HFFc6 (cell line): Measurements from ENCODE around the gene KCNQ1. TPM values are rescaled to one million over a fixed set of nuclear protein-coding genes. Genes with fewer than 3 reads are reported as not detected.
"Not testable (repeated sequence)": the region's sequence is repeated elsewhere in the genome, so short reads cannot be mapped to it uniquely, and the experiment has no call there.

Source experiments
- DNase-seq: peaks from one replicate; pipeline ENCODE4 v3.0.0-alpha.2; 2018
- H3K27ac Mint-ChIP-seq: 2 replicates; pipeline ENCODE4 v1.8.0; 2020; ENCODE audit warnings: mild to moderate bottlenecking, mixed read lengths
- H3K27me3 Mint-ChIP-seq: 2 replicates; pipeline ENCODE4 v1.8.0; 2021; ENCODE audit warnings: mild to moderate bottlenecking, moderate library complexity, mixed read lengths; ENCODE audit not compliant: insufficient read depth
- H3K36me3 Mint-ChIP-seq: 2 replicates; pipeline ENCODE4 v1.8.0; 2021; ENCODE audit warnings: low read depth, mixed read lengths
- H3K4me1 Mint-ChIP-seq: 2 replicates; pipeline ENCODE4 v1.8.0; 2020; ENCODE audit warnings: low read depth, mixed read lengths
- H3K4me3 Mint-ChIP-seq: 2 replicates; pipeline ENCODE4 v1.8.0; 2020; ENCODE audit warnings: mild to moderate bottlenecking, moderate library complexity, mixed read lengths
- H3K9me3 Mint-ChIP-seq: 2 replicates; pipeline ENCODE4 v1.8.0; 2020; ENCODE audit warnings: mild to moderate bottlenecking, mixed read lengths
- CTCF ChIP-seq: fragments of 200-600 bp; sonication (generic); IDR thresholded peaks from 2 replicates; pipeline ENCODE4 v1.5.0; 2021; ENCODE audit warnings: antibody characterized with exemption, mild to moderate bottlenecking
- total RNA-seq, 6 experiments: library from RNA; stranded (reverse); fragmentation: NEBNext Ultra II Directional; extraction: Animal tissue kit (Norgen Biotek cat#: 25700); gene quantifications; 2 replicates in 1 of 6; 3 replicates in 5 of 6; pipeline ENCODE4 v1.2.3, GENCODE V29; 2021

The KCNQ1 gene
- total RNA-seq, 6 experiments from 2014 or later: not detected

- Mint-ChIP-seq H3K27me3 (peaks cover 9% of the 10 kb centered on the region), H3K27ac (no peak overlapping the region)
Measured at GRCh38 chr11:2475136-2475918, 30.5 kb downstream of the KCNQ1 start.

GRCh38 chr11:2477254-2477653 is 32.4 kb downstream of the KCNQ1 start:
- H3K4me1 Mint-ChIP-seq: no peaks in the 10 kb centered on the region
- H3K36me3 Mint-ChIP-seq: peaks cover 6% of the 10 kb centered on the region; the same call in 1 of the 2 replicates
- no peak overlapping the region for H3K27ac Mint-ChIP-seq
- H3K4me3 Mint-ChIP-seq: no peak overlapping the region
- H3K9me3 Mint-ChIP-seq: peaks cover 30% of the 10 kb centered on the region
- TF ChIP-seq CTCF: no peak
- no peak for DNase-seq
- peaks cover 19% of the 10 kb centered on the region for H3K27me3 Mint-ChIP-seq

More at GRCh38 chr11:2475136-2475918, 30.5 kb downstream of the KCNQ1 start:
- TF ChIP-seq CTCF: no peak
- Mint-ChIP-seq H3K9me3 (peaks cover 30% of the 10 kb centered on the region), H3K36me3 (peaks cover 6% of the 10 kb centered on the region; the same call in 1 of the 2 replicates), H3K4me1 (no peaks in the 10 kb centered on the region), H3K4me3 (no peak overlapping the region)
- DNase-seq: no peak

- Mint-ChIP-seq H3K9me3 (peaks cover 30% of the 10 kb centered on the region), H3K4me3 (no peak overlapping the region), H3K27me3 (peaks cover 25% of the 10 kb centered on the region), H3K4me1 (no peaks in the 10 kb centered on the region), H3K36me3 (peaks cover 6% of the 10 kb centered on the region; the same call in 1 of the 2 replicates), H3K27ac (no peak overlapping the region)
- no peak for DNase-seq
- no peak for TF ChIP-seq CTCF
Measured at GRCh38 chr11:2477936-2478335, 33.1 kb downstream of the KCNQ1 start.

- not testable (repeated sequence) for H3K27ac Mint-ChIP-seq, H3K36me3 Mint-ChIP-seq, H3K4me3 Mint-ChIP-seq, H3K4me1 Mint-ChIP-seq, DNase-seq
- Mint-ChIP-seq H3K9me3 (peaks cover 30% of the 10 kb centered on the region), H3K27me3 (peaks cover 32% of the 10 kb centered on the region)
Measured at GRCh38 chr11:2480067-2480873, 35.5 kb downstream of the KCNQ1 start.

GRCh38 chr11:2480874-2481220 is 36.0 kb downstream of the KCNQ1 start:
- Mint-ChIP-seq H3K27me3 (peaks cover 33% of the 10 kb centered on the region), H3K27ac (no peak overlapping the region), H3K9me3 (peaks cover 30% of the 10 kb centered on the region), H3K36me3 (peaks cover 6% of the 10 kb centered on the region; the same call in 1 of the 2 replicates), H3K4me1 (no peaks in the 10 kb centered on the region), H3K4me3 (no peak overlapping the region)
- no peak for DNase-seq
- no peak for TF ChIP-seq CTCF

GRCh38 chr11:2481253-2481652 is 36.4 kb downstream of the KCNQ1 start:
- Mint-ChIP-seq H3K27me3 (peaks cover 33% of the 10 kb centered on the region), H3K4me1 (no peaks in the 10 kb centered on the region), H3K36me3 (peaks cover 6% of the 10 kb centered on the region; the same call in 1 of the 2 replicates), H3K9me3 (peaks cover 30% of the 10 kb centered on the region), H3K4me3 (no peak overlapping the region), H3K27ac (no peak overlapping the region)
- TF ChIP-seq CTCF: no peak
- no peak for DNase-seq
